GM12872 (cell line): ENCODE results near the gene AP1S3.

Experiments
- TF ChIP-seq, protein P1 (sequence below): IDR thresholded peaks from 3 replicates; pipeline ENCODE4 v1.5.1; 2011; ENCODE audit warnings: low read depth, mild to moderate bottlenecking, low read length, moderate library complexity; ENCODE audit not compliant: insufficient read depth

AP1S3 gene

DNA sequence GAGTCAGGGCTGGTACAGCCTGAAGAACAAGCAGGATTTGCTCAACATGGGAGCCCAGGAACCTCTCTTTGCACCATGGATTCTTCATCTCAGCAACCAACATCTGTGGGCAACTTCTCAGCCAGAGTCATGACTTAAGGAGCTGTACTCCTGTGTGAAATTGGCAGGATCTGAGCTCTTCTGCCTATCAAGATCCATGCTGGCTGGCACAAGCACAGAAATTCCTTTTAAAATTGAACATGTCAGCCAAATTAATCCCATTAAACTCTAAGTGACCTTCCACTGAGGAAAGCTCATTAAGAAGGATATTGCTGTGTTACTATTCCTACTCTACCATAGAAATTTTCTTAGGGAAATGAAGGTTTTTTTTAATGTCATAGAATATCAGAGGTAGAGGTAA is 124.7 kb downstream of the AP1S3 start:
- TF ChIP-seq, protein P1, sequence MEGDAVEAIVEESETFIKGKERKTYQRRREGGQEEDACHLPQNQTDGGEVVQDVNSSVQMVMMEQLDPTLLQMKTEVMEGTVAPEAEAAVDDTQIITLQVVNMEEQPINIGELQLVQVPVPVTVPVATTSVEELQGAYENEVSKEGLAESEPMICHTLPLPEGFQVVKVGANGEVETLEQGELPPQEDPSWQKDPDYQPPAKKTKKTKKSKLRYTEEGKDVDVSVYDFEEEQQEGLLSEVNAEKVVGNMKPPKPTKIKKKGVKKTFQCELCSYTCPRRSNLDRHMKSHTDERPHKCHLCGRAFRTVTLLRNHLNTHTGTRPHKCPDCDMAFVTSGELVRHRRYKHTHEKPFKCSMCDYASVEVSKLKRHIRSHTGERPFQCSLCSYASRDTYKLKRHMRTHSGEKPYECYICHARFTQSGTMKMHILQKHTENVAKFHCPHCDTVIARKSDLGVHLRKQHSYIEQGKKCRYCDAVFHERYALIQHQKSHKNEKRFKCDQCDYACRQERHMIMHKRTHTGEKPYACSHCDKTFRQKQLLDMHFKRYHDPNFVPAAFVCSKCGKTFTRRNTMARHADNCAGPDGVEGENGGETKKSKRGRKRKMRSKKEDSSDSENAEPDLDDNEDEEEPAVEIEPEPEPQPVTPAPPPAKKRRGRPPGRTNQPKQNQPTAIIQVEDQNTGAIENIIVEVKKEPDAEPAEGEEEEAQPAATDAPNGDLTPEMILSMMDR, result no peak

DNA sequence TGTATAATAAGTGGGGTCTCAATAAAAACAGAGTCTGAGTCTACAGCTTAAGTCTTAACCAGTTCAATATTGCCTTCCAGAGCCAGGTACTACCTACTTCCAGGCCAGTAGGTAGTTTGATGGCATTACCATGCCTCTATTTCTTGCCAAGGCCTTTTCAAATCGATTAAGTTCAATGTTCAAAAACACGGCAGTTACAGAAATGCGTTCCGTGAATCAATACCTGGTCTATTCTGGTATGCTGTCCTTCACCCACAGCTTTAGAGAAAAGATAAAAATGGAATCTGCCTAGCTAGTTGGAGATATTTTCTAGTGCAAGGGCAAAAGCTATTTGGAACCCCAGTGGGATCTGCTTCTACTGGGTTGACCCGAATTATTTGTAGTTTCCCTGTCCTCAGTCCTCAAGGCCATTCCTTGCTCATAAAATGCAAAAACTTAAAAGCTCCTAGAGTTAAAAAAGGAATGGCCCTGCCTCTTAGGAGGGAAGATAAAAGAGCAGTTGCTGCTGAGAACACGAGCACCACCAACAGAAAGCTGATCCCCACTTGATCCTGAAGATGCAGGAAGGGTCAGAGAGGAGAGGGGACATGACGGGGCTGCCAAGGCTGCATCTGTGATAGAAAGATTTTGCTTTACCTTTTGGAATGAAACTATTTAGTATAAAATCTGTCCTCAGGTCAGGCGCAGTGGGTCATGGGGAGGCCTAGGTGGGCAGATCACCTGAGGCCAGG is 125.6 kb downstream of the AP1S3 start:
- TF ChIP-seq, protein P1, result no peak
